OCI-LY7 (cell line): ENCODE results near the gene RAB29. TPM values are rescaled to one million over a fixed set of nuclear protein-coding genes. Genes with fewer than 3 reads are reported as not detected.
A peak's percentile ranks its signal among the peaks of the same experiment; 100 is the strongest.

Experiments
- BruUV-seq: library from RNA; stranded (reverse); fragments of 400-500 nt; replicated peaks from 2 replicates; lab custom pipeline; 2021; lab: Mats Ljungman, UMichigan
- CTCF ChIA-PET: fragments of 300-600 bp; sonication (Branson Sonifier 250); formaldehyde crosslinking; loops from one replicate; lab custom pipeline; 2022; ENCODE audit warnings: antibody characterized with exemption; ENCODE audit not compliant: unreplicated experiment; lab: Charles Lee
- POLR2A ChIA-PET: fragments of 300-600 bp; sonication (Branson Sonifier 250); formaldehyde crosslinking; loops from one replicate; lab custom pipeline; 2022; ENCODE audit warnings: antibody characterized with exemption; lab: Charles Lee
- DNase-seq: peaks from one replicate; pipeline ENCODE4 v3.0.0-alpha.2; 2015; ENCODE audit warnings: low spot score
- H2AFZ ChIP-seq: fragments of 200-600 bp; sonication (generic), shearing (Covaris generic); 2 replicates; pipeline ENCODE4 v1.6.1; 2014; ENCODE audit warnings: mild to moderate bottlenecking, antibody characterized with exemption, low read length, moderate library complexity
- H3K27ac ChIP-seq: fragments of 200-600 bp; sonication (generic); 2 replicates; pipeline ENCODE4 v1.5.1; 2014; ENCODE audit warnings: mixed run types, low read depth, mild to moderate bottlenecking, moderate library complexity, low read length, inconsistent platforms; ENCODE audit not compliant: poor library complexity, severe bottlenecking
- H3K36me3 ChIP-seq: fragments of 200-600 bp; sonication (generic); 2 replicates; pipeline ENCODE4 v1.6.1; 2014; ENCODE audit warnings: mild to moderate bottlenecking, antibody characterized with exemption, low read length, moderate library complexity, mixed read lengths; ENCODE audit not compliant: insufficient read depth
- H3K4me1 ChIP-seq: fragments of 200-600 bp; sonication (generic); 2 replicates; pipeline ENCODE4 v1.5.1; 2014; ENCODE audit warnings: mild to moderate bottlenecking, low read length; ENCODE audit not compliant: insufficient read depth, poor library complexity, severe bottlenecking
- H3K4me2 ChIP-seq: fragments of 200-600 bp; sonication (generic); 2 replicates; pipeline ENCODE4 v1.6.1; 2014; ENCODE audit warnings: mild to moderate bottlenecking, low read length
- H3K4me3 ChIP-seq: fragments of 200-600 bp; sonication (generic); 2 replicates; pipeline ENCODE4 v1.5.1; 2014; ENCODE audit warnings: mild to moderate bottlenecking, low read depth, low read length; ENCODE audit not compliant: poor library complexity, severe bottlenecking
- H3K79me2 ChIP-seq: fragments of 200-600 bp; sonication (generic); 2 replicates; pipeline ENCODE4 v1.6.1; 2016; ENCODE audit warnings: low read depth, mild to moderate bottlenecking, low read length, moderate library complexity, mixed read lengths; ENCODE audit not compliant: insufficient read depth
- H3K9me2 ChIP-seq: fragments of 200-600 bp; sonication (generic); 2 replicates; pipeline ENCODE4 v1.6.1; 2016; ENCODE audit warnings: mild to moderate bottlenecking, low read length, mixed read lengths; ENCODE audit not compliant: insufficient read depth
- H3K9me3 ChIP-seq: fragments of 200-600 bp; sonication (generic); 2 replicates; pipeline ENCODE4 v1.6.1; 2014; ENCODE audit warnings: mild to moderate bottlenecking, mixed run types, low read length, mixed read lengths
- H4K20me1 ChIP-seq: fragments of 200-600 bp; sonication (generic); 2 replicates; pipeline ENCODE4 v1.6.1; 2014; ENCODE audit warnings: mild to moderate bottlenecking, antibody characterized with exemption, low read length, moderate library complexity, mixed read lengths; ENCODE audit not compliant: insufficient read depth
- EZH2phosphoT487 ChIP-seq: fragments of 200-600 bp; sonication (generic); IDR thresholded peaks from 2 replicates; pipeline ENCODE4 v1.6.1; 2018; ENCODE audit warnings: low read depth, borderline replicate concordance, mild to moderate bottlenecking, mixed run types, antibody characterized with exemption, low read length, moderate library complexity, mixed read lengths
- intact Hi-C: fragments of 100-400 bp; cut with micrococcal nuclease; formaldehyde crosslinking; loops from one replicate; pipeline ENCODE4 v1.10.0; 2022; ENCODE audit not compliant: unreplicated experiment
- total RNA-seq, 2 experiments: library from RNA; depleted of rRNA in 1 of 2; stranded (reverse); fragments of >200 nt in 1 of 2; shearing (Covaris generic) in 1 of 2; gene quantifications; 2 replicates each; pipeline ENCODE4 v1.2.3, GENCODE V29; 2014 to 2022
- TF ChIP-seq, protein P1 (sequence below): fragments of 200-600 bp; sonication (generic); conservative IDR thresholded peaks from 2 replicates; pipeline ENCODE4 v1.5.1; 2014; ENCODE audit warnings: mild to moderate bottlenecking, antibody characterized with exemption, low read length, moderate library complexity, mixed read lengths

Gene RAB29
- total RNA-seq, 2 experiments from 2014 or later, result 5.9 to 7.8 TPM

DNA sequence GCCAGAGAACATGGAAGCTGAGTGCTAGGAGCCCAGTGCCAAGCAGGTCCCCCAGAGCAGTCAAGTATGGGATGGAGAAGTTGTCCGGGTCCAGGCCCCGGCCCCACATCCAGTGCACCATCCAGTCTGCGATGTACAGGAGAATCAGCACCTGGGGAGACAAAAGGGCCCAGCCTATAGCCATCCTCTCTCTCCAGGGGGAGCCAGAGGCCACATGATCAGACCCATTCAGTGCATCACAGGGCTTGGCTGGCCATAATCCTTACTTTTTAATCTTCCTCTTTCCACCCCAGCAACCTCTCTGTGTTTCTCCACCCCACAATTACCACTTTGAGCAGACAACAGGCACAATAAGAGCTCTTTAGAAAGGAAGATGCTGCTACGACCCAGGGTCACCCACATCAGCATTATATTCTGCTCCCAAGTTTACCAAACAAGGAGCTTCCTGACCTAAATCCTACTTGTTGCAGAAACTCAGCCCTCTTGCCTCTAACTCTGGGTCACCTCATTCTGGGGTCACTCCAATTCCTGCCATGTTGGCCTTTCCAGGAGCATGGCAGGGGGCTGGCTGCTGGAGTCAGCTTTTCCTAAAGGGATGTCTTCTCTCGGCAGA, 16.4 kb upstream of the RAB29 start:
- Histone ChIP-seq H3K27ac (no peak overlapping the region), H3K4me2 (no peak overlapping the region), H3K4me1 (peaks cover 18% of the 10 kb centered on the region), H3K9me3 (no peaks in the 10 kb centered on the region), H4K20me1 (no peaks in the 10 kb centered on the region), H3K4me3 (no peak overlapping the region), H3K36me3 (no peaks in the 10 kb centered on the region), H2AFZ (no peak overlapping the region), H3K79me2 (no peaks in the 10 kb centered on the region), H3K9me2 (no peaks in the 10 kb centered on the region)
- ChIA-PET POLR2A (interaction anchor here (1.0 kb wide), 1 partner anchor 186 kb away, joined by 3 read pairs; no protein-coding TSS in a partner anchor), CTCF (interaction anchor here (0.6 to 1.5 kb wide), 6 partner anchors 20 to 186 kb away, joined by 3 to 5 read pairs (median 4); no protein-coding TSS in a partner anchor)
- intact Hi-C loops, result loop anchor here (1.0 to 5.0 kb wide), 5 partner anchors 66 to 316 kb away; no protein-coding TSS in a partner anchor
- TF ChIP-seq, protein P1, sequence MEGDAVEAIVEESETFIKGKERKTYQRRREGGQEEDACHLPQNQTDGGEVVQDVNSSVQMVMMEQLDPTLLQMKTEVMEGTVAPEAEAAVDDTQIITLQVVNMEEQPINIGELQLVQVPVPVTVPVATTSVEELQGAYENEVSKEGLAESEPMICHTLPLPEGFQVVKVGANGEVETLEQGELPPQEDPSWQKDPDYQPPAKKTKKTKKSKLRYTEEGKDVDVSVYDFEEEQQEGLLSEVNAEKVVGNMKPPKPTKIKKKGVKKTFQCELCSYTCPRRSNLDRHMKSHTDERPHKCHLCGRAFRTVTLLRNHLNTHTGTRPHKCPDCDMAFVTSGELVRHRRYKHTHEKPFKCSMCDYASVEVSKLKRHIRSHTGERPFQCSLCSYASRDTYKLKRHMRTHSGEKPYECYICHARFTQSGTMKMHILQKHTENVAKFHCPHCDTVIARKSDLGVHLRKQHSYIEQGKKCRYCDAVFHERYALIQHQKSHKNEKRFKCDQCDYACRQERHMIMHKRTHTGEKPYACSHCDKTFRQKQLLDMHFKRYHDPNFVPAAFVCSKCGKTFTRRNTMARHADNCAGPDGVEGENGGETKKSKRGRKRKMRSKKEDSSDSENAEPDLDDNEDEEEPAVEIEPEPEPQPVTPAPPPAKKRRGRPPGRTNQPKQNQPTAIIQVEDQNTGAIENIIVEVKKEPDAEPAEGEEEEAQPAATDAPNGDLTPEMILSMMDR, result peak; percentile 93
- no peak for TF ChIP-seq EZH2phosphoT487
- DNase-seq, result peak; percentile 70
- BruUV-seq, result no TSS peak

DNA sequence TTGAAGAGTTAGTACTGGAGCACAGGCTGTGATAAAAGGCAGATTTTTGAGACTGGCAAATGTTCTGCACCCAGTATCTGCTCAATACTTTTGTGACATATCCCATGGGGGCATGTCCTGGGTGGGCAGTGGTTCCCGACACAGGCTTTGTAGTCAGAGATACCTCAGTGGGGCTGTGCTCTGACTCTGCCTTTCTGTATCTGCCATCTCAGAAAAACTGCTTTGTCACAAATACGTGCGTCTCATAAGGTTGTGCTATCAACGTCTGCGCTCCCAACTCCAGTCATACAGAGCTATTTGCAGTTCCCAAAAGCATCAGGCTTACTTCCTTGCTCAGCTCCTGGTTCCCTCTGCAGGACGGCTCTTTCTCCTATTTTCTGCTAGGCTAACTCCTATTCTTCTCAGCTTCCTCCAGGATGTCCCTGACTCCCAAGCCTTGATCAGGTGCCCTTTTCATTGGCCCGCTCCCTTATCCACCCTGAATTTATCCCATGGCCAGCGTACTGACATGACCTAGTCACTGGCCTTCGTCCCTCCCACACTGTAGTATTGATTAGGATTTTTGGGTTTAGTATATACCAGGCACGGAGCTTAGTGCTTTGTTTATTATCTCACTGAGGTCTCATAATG, 12.1 kb upstream of the RAB29 start:
- intact Hi-C loops, result no loop called here
- BruUV-seq, result no TSS peak
- Histone ChIP-seq H3K79me2 (no peaks in the 10 kb centered on the region), H2AFZ (no peak overlapping the region), H4K20me1 (no peaks in the 10 kb centered on the region), H3K27ac (no peak overlapping the region), H3K4me2 (no peak overlapping the region), H3K9me3 (no peaks in the 10 kb centered on the region), H3K36me3 (no peaks in the 10 kb centered on the region), H3K9me2 (no peaks in the 10 kb centered on the region), H3K4me3 (no peak overlapping the region), H3K4me1 (no peaks in the 10 kb centered on the region)
- ChIA-PET CTCF (no interaction called here), POLR2A (interaction anchor here (0.7 kb wide), 1 partner anchor 887 kb away, joined by 3 read pairs; no protein-coding TSS in a partner anchor)
- no peak for DNase-seq
- no peak for TF ChIP-seq EZH2phosphoT487
- TF ChIP-seq, protein P1, result no peak

DNA sequence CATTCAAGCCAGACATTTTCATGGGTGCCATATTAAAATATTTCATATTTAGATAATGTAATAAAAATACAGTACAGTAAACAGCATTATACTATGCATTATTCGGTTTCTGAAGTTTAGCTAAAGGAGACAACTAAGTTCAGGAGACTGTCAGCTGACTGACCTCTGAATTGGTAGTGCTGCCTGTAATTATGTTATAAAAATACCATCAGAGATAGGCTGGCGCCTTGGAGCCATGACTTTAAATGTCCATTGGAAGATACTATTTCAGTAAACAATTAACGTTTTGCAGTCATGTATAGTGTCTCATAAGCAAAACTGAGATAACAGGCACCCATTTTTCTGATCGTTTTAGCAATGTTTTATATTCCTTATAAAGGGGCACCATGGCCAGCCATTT, 11.3 kb upstream of the RAB29 start:
- no peaks in the 10 kb centered on the region for H3K4me1 ChIP-seq
- H3K4me3 ChIP-seq, result no peak overlapping the region
- no peaks in the 10 kb centered on the region for H3K9me3 ChIP-seq
- H3K27ac ChIP-seq, result no peak overlapping the region
- no peak overlapping the region for H2AFZ ChIP-seq
- no peak overlapping the region for H3K4me2 ChIP-seq
- no peaks in the 10 kb centered on the region for H3K79me2 ChIP-seq
- no peak for TF ChIP-seq EZH2phosphoT487
- TF ChIP-seq, protein P1, result no peak
- CTCF ChIA-PET, result no interaction called here
- intact Hi-C loops, result no loop called here
- H3K9me2 ChIP-seq, result no peaks in the 10 kb centered on the region
- DNase-seq, result no peak
- no peaks in the 10 kb centered on the region for H3K36me3 ChIP-seq
- no TSS peak for BruUV-seq
- POLR2A ChIA-PET, result no interaction called here
- no peaks in the 10 kb centered on the region for H4K20me1 ChIP-seq
